Ovary (tissue), 3 donors: Measurements from ENCODE around the gene RTL1.

Source experiments
- CTCF ChIP-seq, 3 donors: fragments of 450-650 bp in 2 of 3; fragments of 200-600 bp in 1 of 3; IDR thresholded peaks; one replicate each; pipeline versions ENCODE4 v1.5.1 to v1.8.0; 2016 to 2022; ENCODE audit warnings: antibody characterized with exemption in 3 of 3, mild to moderate bottlenecking in 1 of 3
- EP300 ChIP-seq: sonication (generic); formaldehyde crosslinking; IDR thresholded peaks from one replicate; pipeline ENCODE4 v1.6.1; 2017; ENCODE audit warnings: antibody characterized with exemption
- POLR2A ChIP-seq: fragments of 450-650 bp; IDR thresholded peaks from one replicate; pipeline ENCODE4 v1.6.1; 2017; ENCODE audit warnings: antibody characterized with exemption, mild to moderate bottlenecking, moderate library complexity
- donor health status: DM: no; HTN: no; CAD: no.

DNA sequence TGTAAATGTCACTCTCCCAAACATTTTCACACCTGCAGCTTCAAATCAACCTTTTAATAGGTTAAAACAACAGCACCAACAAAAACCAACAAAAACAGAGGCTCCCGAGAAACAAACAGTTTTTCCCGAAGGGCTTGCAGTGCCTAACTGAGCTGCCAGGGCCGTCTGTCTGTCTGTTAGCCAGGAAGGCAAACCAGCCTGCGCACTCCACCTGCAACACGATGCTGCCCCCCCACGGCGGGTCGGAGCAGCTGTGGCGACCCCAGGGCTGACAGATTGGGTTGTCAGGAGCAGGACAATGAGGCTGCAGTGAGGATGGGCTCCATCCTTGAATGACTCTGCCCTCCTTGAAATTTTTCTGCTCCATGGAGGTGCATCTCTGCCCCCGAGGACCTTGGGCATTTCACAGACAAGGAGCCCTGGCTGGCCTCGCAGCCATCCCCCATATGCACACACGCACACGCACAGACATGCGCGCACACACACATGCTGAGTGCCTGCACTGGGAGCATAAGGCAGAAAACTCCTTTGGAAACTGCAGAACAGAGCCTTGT lies 2.6 kb downstream of the RTL1 start:
- TF ChIP-seq CTCF (IDR thresholded peaks at IDR 0.05) (peak in 1 of 3 donors; percentile 28), POLR2A (no peak), EP300 (no peak)
